SH-SY5Y (cell line): Measurements from ENCODE around the gene CTNND2.

Experiments used
- GATA2 ChIP-seq: IDR thresholded peaks from 2 replicates; pipeline ENCODE4 v1.6.1; 2011; ENCODE audit warnings: mild to moderate bottlenecking, low read depth, low read length
- GATA3 ChIP-seq: IDR thresholded peaks from 2 replicates; pipeline ENCODE4 v1.6.1; 2011; ENCODE audit warnings: low read depth, mild to moderate bottlenecking, low read length, moderate library complexity

The CTNND2 gene

DNA sequence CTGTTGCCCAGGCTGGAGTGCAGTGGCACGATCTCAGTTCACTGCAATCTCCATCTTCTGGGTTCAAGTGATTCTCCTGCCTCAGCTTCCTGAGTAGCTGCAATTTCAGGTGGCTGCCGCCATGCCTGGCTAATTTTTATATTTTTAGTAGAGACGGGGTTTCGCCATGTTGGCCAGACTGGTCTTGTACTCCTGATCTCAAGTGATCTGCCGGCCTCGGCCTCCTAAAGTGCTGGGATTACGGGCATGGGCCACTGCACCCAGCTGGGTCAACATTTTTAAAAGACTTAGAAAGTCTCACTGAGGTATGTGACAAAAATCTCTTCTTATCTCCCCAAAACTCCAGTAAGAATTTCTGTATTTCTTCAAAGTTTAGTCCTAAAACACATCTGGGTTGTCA is 211.6 kb downstream of the CTNND2 start:
- no peak for TF ChIP-seq GATA3
- TF ChIP-seq GATA2 = no peak

DNA sequence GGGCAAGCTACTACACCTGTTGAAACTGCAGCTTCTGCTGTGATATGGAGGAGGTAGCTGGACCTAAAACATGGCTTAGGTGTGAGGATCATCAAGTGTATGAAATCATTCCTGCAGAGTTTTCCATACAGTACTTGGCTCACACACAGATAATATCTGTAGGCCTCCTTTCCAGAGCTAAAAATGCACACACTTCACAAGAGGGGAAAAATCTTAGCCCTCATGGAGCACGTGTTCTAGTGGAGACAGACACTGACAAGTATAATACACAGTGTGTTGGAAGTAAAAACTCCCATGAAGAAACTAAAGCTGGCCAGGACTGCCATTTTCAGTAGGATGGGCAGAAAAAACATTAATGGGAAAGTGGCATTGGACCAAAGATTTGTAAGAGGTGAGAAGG is 216.7 kb downstream of the CTNND2 start:
- TF ChIP-seq GATA2 = no peak
- no peak for TF ChIP-seq GATA3

DNA sequence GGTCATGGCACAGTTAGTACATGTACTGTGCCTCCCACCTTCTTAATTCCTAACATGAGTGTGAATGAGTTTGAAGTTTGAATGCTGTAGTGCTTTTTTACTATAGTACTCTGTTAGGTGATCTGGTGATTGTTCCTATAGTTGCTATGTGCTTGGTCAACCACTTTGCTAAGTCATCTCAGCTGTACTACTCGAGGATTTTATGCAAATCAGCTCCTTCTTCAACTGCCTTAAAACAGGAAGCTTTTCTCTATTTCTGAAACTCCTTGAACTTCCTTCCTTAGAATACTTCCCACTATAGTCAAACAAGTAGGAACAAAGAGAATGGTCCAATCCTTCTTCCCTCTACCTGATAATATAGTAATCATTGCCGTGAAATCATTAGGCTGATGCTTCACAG is 219.6 kb downstream of the CTNND2 start:
- TF ChIP-seq GATA3 (no peak), GATA2 (no peak)

DNA sequence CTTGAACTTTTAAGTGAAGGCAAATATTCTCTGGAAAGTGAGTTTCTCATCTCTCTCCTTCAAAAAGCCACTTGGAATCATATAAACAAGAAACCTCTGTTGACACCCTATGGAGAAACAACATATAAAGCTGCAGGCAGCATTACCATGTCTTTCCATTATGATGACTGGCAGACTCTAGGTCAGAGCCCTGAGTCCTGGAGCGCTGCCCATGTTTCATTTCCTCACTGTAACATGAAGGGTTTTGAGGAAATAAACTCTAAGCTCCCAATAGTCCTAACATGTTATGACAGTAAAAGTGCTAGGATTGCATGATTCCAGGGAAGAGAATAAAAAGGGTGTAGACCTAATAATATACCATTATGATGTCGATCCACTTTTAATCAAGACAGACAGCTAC is 220.6 kb downstream of the CTNND2 start:
- no peak for TF ChIP-seq GATA3
- TF ChIP-seq GATA2 = no peak

DNA sequence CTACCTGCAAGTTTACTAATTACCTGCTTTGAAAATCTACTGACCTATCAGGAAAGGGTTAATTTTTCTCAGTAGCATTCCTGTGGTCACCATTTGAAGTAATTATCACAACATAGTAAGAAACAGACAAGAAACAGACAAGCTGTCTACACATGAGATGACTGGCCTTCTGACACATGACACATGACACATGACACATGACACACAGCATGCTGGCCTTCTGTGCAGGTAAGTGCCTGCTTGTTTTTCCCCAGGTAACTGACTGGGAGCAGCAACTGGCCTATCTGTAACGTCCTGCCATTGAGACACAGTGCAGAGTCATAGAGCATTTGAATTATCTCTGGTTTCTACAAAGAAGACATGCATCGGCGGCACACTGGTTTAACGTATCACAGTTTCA is 222.4 kb downstream of the CTNND2 start:
- TF ChIP-seq GATA2 (no peak), GATA3 (no peak)

DNA sequence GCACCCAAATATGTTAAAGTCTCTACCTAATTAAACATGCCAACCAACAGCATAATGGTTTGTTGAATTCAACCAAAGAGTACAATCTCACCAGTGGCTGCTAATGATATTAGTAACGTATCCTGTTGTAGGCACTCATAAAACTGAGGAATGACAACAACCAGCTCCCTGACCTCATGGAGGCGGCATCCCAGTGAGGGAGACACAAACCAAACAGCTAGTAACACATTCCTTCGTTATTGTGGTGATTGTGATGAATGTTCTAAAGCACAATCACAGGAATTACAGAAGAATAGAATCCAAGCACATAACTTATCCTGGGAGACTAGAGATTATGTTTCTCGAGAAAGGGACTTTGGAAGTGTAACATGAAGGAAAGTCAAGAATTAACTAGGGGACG is 224.6 kb downstream of the CTNND2 start:
- no peak for TF ChIP-seq GATA2
- TF ChIP-seq GATA3 = no peak

DNA sequence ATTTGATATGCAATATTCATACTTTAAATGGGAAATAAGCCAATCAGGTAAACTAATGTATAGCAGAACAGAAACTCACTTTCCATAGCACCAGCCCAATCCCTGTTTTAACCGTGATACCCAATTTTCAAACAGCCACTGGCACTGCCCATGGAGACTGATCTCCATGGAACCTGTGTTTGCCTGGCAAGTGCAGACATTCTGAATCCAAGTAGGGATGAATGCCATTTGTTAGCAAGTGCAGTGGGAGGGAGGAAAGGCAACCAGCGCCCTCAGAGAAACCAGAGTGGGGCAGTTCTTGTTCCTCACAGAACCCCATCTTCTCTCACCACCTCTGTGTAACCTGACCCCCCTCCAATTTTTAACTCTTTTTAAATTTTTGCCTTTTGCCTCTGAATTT is 229.1 kb downstream of the CTNND2 start:
- no peak for TF ChIP-seq GATA3
- TF ChIP-seq GATA2 = no peak

DNA sequence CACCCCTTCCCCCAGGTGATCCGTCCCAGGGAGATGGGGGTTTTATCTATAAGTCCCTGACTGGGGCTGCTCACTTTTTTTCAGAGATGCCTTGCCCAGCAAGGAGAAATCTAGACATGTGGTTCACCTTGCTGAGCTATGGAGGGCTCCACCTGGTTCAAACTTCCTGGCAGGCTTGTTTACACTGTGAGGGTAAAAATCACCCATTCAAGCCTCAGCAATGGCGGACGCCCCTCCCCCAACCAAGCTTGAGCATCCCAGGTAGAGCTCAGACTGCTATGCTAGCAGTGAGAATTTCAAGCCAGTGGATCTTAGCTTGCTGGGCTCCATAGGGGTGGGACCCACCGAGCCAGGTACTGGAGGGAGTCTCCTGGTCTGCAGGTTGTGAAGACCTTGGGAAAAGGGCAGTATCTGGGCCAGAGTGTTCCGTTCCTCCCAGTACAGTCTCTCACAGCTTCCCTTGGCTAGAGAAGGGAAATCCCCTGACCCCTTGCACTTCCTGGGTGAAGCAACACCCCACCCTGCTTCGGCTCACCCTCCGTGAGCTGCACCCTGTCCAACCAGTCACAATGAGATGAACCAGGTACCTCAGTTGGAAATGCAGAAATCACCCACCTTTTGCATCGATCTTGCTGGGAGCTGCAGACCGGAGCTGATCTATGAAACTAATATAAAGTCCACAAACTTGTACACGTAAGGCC is 231.7 kb downstream of the CTNND2 start:
- no peak for TF ChIP-seq GATA2
- no peak for TF ChIP-seq GATA3

DNA sequence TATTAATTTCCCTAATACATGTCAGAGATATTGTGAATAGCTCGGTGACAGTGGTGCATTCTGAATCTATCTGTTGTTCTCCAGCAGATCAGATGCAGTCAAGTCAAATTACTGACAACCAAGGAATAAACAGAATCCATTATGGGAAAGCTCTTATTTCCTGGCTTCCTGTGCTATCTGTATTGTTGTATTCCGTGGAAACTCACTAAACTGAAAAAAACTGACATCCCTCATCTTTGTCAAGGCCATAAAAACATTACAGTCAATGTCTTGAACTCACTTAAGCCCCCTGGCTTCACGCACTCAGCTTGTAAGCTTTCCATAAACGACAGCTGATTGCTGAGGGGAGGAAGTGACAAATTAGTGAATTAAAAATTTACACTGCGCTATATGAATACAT is 245.9 kb downstream of the CTNND2 start:
- TF ChIP-seq GATA2 (no peak), GATA3 (no peak)

DNA sequence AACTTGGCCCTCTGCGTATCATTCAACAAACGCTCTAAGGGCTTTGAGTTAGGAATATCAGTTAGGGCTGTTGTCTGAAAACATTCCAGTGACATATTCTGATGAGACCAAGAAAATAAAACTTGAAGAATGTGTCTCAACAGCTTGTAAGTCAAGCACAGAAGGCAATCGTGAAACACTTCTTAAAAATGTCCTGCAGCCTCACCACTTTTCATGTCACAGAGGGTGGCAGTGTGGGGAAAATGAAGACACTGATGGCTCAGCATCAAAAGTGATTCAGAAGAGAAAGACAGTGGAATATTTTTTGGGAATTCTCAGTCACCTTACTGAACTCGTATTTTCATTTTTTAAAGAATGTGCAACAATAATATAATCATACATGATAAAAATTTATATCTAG is 247.3 kb downstream of the CTNND2 start:
- no peak for TF ChIP-seq GATA3
- no peak for TF ChIP-seq GATA2

DNA sequence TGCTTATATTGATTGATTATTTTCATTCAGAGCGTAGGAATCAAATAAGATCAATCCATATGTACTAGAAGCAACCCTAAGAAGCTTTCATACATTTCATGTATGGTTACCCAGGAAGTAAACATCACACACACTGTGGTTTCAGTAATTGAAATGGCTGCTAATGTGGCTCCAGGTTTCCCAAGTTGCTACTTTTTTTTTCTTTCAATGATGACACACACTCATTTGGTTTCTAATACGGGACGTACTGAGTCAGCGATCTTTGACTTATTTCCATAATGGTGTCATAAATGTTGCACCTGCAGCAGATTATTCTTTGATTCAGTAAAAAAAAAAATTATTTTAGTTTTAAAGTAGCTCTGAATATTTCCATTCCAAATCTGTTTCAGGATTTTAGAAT is 248.6 kb downstream of the CTNND2 start:
- TF ChIP-seq GATA2 (no peak), GATA3 (no peak)

DNA sequence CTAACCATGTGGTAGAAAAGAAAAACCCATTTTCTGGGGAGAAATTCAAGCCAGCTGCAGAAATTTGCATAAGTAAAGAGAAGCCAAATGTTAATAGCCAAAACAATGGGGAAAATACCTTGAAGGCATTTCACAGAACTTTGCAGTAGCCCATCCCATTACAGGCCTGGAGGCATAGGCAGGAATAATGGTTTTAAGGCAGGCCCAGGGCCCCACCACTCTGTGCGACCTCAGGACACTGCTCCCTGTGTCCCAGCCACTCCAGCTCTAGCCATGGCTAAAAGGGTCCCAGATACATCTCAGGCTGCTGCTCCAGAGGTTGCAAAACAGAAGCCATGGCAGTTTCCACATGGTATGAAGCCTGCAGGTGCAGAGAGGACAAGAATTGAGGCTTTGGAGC is 253.3 kb downstream of the CTNND2 start:
- no peak for TF ChIP-seq GATA3
- TF ChIP-seq GATA2 = no peak

DNA sequence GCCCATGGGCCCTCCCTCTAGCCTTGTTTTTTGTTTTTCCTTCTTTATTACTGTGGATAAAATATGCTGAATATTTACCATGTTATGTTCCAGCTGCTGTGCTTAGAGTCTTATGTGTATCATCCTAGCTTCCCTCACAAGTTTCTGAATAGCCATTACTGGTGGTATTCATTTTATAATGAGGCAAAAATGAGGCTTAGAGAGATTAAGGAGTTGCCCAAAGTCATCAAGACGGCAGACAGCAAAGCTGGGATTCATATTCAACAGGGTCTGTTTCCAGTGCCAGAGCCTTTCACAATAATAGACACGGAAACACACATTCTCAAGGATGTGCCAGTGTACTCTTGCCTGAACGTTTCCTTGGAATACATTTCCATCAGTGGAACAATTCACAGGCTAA is 258.1 kb downstream of the CTNND2 start:
- TF ChIP-seq GATA2 (no peak), GATA3 (no peak)

DNA sequence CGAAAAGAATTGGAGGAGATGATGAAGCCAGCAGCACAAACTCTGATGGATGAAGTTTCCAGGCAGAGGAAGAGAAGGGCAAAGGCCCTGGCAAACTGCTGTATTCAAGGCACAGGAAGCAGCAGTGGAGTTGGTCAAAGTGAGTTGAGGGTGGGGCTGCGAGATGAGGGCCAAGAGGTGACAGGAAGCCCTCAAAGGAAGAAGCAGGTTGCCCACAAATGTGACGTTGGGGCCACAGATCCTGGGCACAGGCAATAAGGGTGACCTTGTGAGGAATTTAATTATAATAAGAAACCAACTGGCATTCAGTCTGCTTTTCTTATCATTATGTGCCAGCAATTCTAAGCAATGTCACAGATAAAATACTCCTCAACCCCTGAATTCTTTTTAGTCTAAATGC is 261.8 kb downstream of the CTNND2 start:
- TF ChIP-seq GATA3 = no peak

DNA sequence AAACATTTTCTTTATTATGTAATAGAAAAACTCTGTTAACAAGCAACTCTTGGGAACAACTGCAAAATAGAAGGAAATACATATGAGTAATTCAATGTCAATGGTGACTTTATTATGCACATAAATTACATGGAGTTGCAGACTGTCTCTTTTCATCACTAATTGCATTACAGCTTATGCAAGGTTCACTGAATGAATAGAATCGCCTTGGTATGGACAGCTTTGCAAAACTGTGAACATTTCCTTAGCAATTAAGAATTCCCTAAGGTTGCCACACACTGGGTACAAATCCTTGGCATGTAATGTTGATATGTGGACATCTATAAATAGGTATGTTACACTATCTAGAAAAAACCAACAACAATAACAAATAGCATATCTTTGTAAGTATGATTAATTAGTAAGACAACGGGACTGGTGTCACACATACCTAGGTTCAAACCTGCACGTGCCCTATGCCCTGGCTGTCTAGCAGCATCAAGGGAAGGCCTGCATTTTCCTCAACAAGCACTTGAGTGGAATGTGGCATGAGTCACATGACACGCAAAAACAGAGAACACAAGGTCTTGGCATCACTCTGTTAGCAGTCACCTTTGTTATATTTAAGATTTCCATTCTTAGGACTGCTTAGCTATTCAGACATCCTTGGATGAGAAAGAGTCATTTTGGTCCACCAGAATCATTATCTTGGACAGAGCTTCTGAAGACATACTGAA is 263.9 kb downstream of the CTNND2 start:
- TF ChIP-seq GATA2 (no peak), GATA3 (no peak)
